Esophagus muscularis mucosa (tissue), 3 donors: Measurements from ENCODE around the gene DUSP28.

ENCODE experiments used
- CTCF ChIP-seq, 3 experiments: fragments of 200-600 bp in 2 of 3; fragments of 450-650 bp in 1 of 3; sonication (generic) in 2 of 3; IDR thresholded peaks; one replicate each; pipeline ENCODE4 v1.5.1; 2017 to 2019; ENCODE audit warnings: antibody characterized with exemption in 3 of 3, mild to moderate bottlenecking in 2 of 3, moderate library complexity in 1 of 3
- POLR2A ChIP-seq: fragments of 450-650 bp; IDR thresholded peaks from one replicate; pipeline ENCODE4 v1.6.1; 2017; ENCODE audit warnings: antibody characterized with exemption, moderate library complexity, mild to moderate bottlenecking, low read depth
- POLR2AphosphoS5 ChIP-seq, 2 donors: sonication (generic); formaldehyde crosslinking; IDR thresholded peaks; one replicate each; pipeline ENCODE4 v1.6.1; 2017; ENCODE audit warnings: antibody characterized with exemption in 2 of 2

- no peak for TF ChIP-seq CTCF (IDR thresholded peaks at IDR 0.05)
- TF ChIP-seq POLR2A, result no peak
- no peak for TF ChIP-seq POLR2AphosphoS5 (IDR thresholded peaks at IDR 0.05)
Observed at GRCh38 chr2:240528406-240529040, 31.6 kb upstream of the DUSP28 start.
